CD8-positive, alpha-beta memory T cell (primary cell): ENCODE results near the gene LIMCH1. TPM values are rescaled to one million over a fixed set of nuclear protein-coding genes. Genes with fewer than 3 reads are reported as not detected.

ENCODE experiments used
- CTCF ChIA-PET: fragments of 350-600 bp; sonication (Branson Sonifier 250); formaldehyde crosslinking; loops from one replicate; lab custom pipeline; 2021; ENCODE audit warnings: antibody characterized with exemption; lab: Charles Lee
- POLR2A ChIA-PET: fragments of 350-600 bp; sonication (Branson Sonifier 250); formaldehyde crosslinking; loops from one replicate; lab custom pipeline; 2021; ENCODE audit warnings: antibody characterized with exemption; lab: Charles Lee
- DNase-seq, 5 donors: peaks; one replicate each; pipeline versions ENCODE4 v3.0.0 to v3.0.0-alpha.2; 2020 to 2022; ENCODE audit warnings: mixed read lengths in 1 of 5
- H3K27ac ChIP-seq: one replicate; pipeline ENCODE4 v1.7.0; 2013; ENCODE audit warnings: low read depth, mild to moderate bottlenecking, low read length, moderate library complexity
- H3K27me3 ChIP-seq: 2 replicates; pipeline ENCODE4 v1.7.0; 2013; ENCODE audit warnings: low read length, mild to moderate bottlenecking; ENCODE audit not compliant: insufficient read depth, poor library complexity, severe bottlenecking
- H3K36me3 ChIP-seq: 2 replicates; pipeline ENCODE4 v1.7.0; 2013; ENCODE audit warnings: mild to moderate bottlenecking, low read length, moderate library complexity; ENCODE audit not compliant: insufficient read depth
- H3K4me1 ChIP-seq: 2 replicates; pipeline ENCODE4 v1.7.0; 2013; ENCODE audit warnings: mild to moderate bottlenecking, low read length, moderate library complexity; ENCODE audit not compliant: insufficient read depth
- H3K4me3 ChIP-seq: 2 replicates; pipeline ENCODE4 v1.7.0; 2013; ENCODE audit warnings: mild to moderate bottlenecking, low read length
- H3K9me3 ChIP-seq: 2 replicates; pipeline ENCODE4 v1.7.0; 2013; ENCODE audit warnings: mild to moderate bottlenecking, low read length
- H3K27ac Mint-ChIP-seq, 8 donors: one replicate each; pipeline ENCODE4 v1.8.0; 2020 to 2021; ENCODE audit warnings: mixed read lengths in 8 of 8, mild to moderate bottlenecking in 6 of 8, inconsistent platforms in 3 of 8, moderate library complexity in 3 of 8
- H3K27me3 Mint-ChIP-seq, 2 donors: one replicate each; pipeline ENCODE4 v1.8.0; 2020 to 2021; ENCODE audit warnings: mixed read lengths in 2 of 2, mild to moderate bottlenecking in 1 of 2, moderate library complexity in 1 of 2
- H3K36me3 Mint-ChIP-seq, 3 donors: one replicate each; pipeline ENCODE4 v1.8.0; 2020 to 2021; ENCODE audit warnings: mixed read lengths in 3 of 3, inconsistent platforms in 1 of 3, mild to moderate bottlenecking in 1 of 3
- H3K4me1 Mint-ChIP-seq, 3 donors: one replicate each; pipeline ENCODE4 v1.8.0; 2020 to 2021; ENCODE audit warnings: mixed read lengths in 3 of 3, inconsistent platforms in 1 of 3, mild to moderate bottlenecking in 1 of 3
- H3K4me3 Mint-ChIP-seq, 7 donors: one replicate each; pipeline ENCODE4 v1.8.0; 2020 to 2021; ENCODE audit warnings: mixed read lengths in 7 of 7, mild to moderate bottlenecking in 6 of 7, moderate library complexity in 4 of 7, inconsistent platforms in 2 of 7
- H3K9me3 Mint-ChIP-seq, 5 donors: one replicate each; pipeline ENCODE4 v1.8.0; 2020 to 2022; ENCODE audit warnings: mixed read lengths in 5 of 5, mild to moderate bottlenecking in 3 of 5, moderate library complexity in 2 of 5, inconsistent platforms in 1 of 5
- polyA plus RNA-seq: library from polyadenylated mRNA; unstranded; fragments of 300-500 nt; fragmentation: Illumina TruSeq; gene quantifications from one replicate; pipeline ENCODE4 v1.2.3, GENCODE V29; 2021
- total RNA-seq, 2 experiments: library from RNA; stranded (reverse); gene quantifications; one replicate each; pipeline ENCODE4 v1.2.3, GENCODE V29; 2021

LIMCH1 gene
- total and polyA plus RNA-seq, 3 experiments from 2014 or later, result not detected

- POLR2A ChIA-PET, result no interaction called here
Observed at GRCh38 chr4:41542526-41543275, 4.7 kb downstream of the LIMCH1 start.

GRCh38 chr4:41545238-41545637 lies 7.3 kb downstream of the LIMCH1 start:
- Histone ChIP-seq H3K9me3 (no peaks in the 10 kb centered on the region), H3K27ac (no peak overlapping the region), H3K36me3 (no peaks in the 10 kb centered on the region), H3K4me3 (no peak overlapping the region), H3K27me3 (no peaks in the 10 kb centered on the region), H3K4me1 (no peaks in the 10 kb centered on the region)
- H3K27me3 Mint-ChIP-seq, result no peaks in the 10 kb centered on the region
- no peak overlapping the region for H3K27ac Mint-ChIP-seq
- no peaks in the 10 kb centered on the region for H3K4me1 Mint-ChIP-seq
- ChIA-PET POLR2A (no interaction called here), CTCF (interaction anchor here (0.6 kb wide), 1 partner anchor 21 kb away, joined by 3 read pairs; no protein-coding TSS in a partner anchor)
- no peak overlapping the region for H3K4me3 Mint-ChIP-seq
- no peaks in the 10 kb centered on the region for H3K36me3 Mint-ChIP-seq
- peaks cover 0 to 3% (median 2%) of the 10 kb centered on the region in 5 donors for H3K9me3 Mint-ChIP-seq
- no peak for DNase-seq

More at GRCh38 chr4:41542526-41543275, 4.7 kb downstream of the LIMCH1 start:
- Mint-ChIP-seq H3K9me3 (peaks cover 0 to 3% (median 2%) of the 10 kb centered on the region in 5 donors), H3K4me3 (no peak overlapping the region), H3K27ac (no peak overlapping the region), H3K4me1 (no peaks in the 10 kb centered on the region), H3K36me3 (no peaks in the 10 kb centered on the region), H3K27me3 (no peaks in the 10 kb centered on the region)
- Histone ChIP-seq H3K4me3 (no peak overlapping the region), H3K27me3 (no peaks in the 10 kb centered on the region), H3K27ac (no peak overlapping the region), H3K4me1 (no peaks in the 10 kb centered on the region), H3K36me3 (no peaks in the 10 kb centered on the region), H3K9me3 (no peaks in the 10 kb centered on the region)
- CTCF ChIA-PET, result no interaction called here
- DNase-seq, result no peak

GRCh38 chr4:41546638-41547037 lies 8.7 kb downstream of the LIMCH1 start:
- Mint-ChIP-seq H3K27me3 (peaks cover 0 to under 1% of the 10 kb centered on the region in 2 donors), H3K27ac (no peak overlapping the region), H3K36me3 (no peaks in the 10 kb centered on the region), H3K9me3 (peaks cover 0 to 3% (median 3%) of the 10 kb centered on the region in 5 donors), H3K4me3 (no peak overlapping the region), H3K4me1 (no peaks in the 10 kb centered on the region)
- CTCF ChIA-PET, result no interaction called here
- Histone ChIP-seq H3K36me3 (no peaks in the 10 kb centered on the region), H3K27me3 (no peaks in the 10 kb centered on the region), H3K9me3 (no peaks in the 10 kb centered on the region), H3K4me3 (no peak overlapping the region), H3K27ac (no peak overlapping the region), H3K4me1 (no peaks in the 10 kb centered on the region)
- POLR2A ChIA-PET, result no interaction called here
- DNase-seq, result no peak

- peaks cover 0 to 3% of the 10 kb centered on the region in 2 donors for H3K27me3 Mint-ChIP-seq
- CTCF ChIA-PET, result no interaction called here
- no peaks in the 10 kb centered on the region for H3K9me3 ChIP-seq
- peaks cover 0 to 3% (median 2%) of the 10 kb centered on the region in 5 donors for H3K9me3 Mint-ChIP-seq
- no peak overlapping the region for H3K27ac ChIP-seq
- no peaks in the 10 kb centered on the region for H3K4me1 ChIP-seq
- H3K27ac Mint-ChIP-seq, result no peak overlapping the region
- no peak overlapping the region for H3K4me3 ChIP-seq
- H3K36me3 ChIP-seq, result no peaks in the 10 kb centered on the region
- H3K27me3 ChIP-seq, result no peaks in the 10 kb centered on the region
- POLR2A ChIA-PET, result no interaction called here
- no peak overlapping the region for H3K4me3 Mint-ChIP-seq
- no peaks in the 10 kb centered on the region for H3K36me3 Mint-ChIP-seq
- no peaks in the 10 kb centered on the region for H3K4me1 Mint-ChIP-seq
- DNase-seq, result no peak
Observed at GRCh38 chr4:41548305-41548880, 10.4 kb downstream of the LIMCH1 start.

- peaks cover 0 to 3% of the 10 kb centered on the region in 2 donors for H3K27me3 Mint-ChIP-seq
- no peak overlapping the region for H3K27ac ChIP-seq
- no peak for DNase-seq
- H3K36me3 ChIP-seq, result no peaks in the 10 kb centered on the region
- H3K4me3 ChIP-seq, result no peak overlapping the region
- no peaks in the 10 kb centered on the region for H3K36me3 Mint-ChIP-seq
- no peaks in the 10 kb centered on the region for H3K9me3 ChIP-seq
- POLR2A ChIA-PET, result no interaction called here
- no peak overlapping the region for H3K4me3 Mint-ChIP-seq
- H3K4me1 Mint-ChIP-seq, result no peaks in the 10 kb centered on the region
- H3K27ac Mint-ChIP-seq, result no peak overlapping the region
- no peaks in the 10 kb centered on the region for H3K27me3 ChIP-seq
- peaks cover 0 to 3% (median 2%) of the 10 kb centered on the region in 5 donors for H3K9me3 Mint-ChIP-seq
- CTCF ChIA-PET, result no interaction called here
- H3K4me1 ChIP-seq, result no peaks in the 10 kb centered on the region
Observed at GRCh38 chr4:41549478-41549877, 11.5 kb downstream of the LIMCH1 start.

GRCh38 chr4:41550308-41550707 lies 12.4 kb downstream of the LIMCH1 start:
- H3K4me1 Mint-ChIP-seq, result no peaks in the 10 kb centered on the region
- ChIA-PET CTCF (no interaction called here), POLR2A (no interaction called here)
- no peak overlapping the region for H3K27ac Mint-ChIP-seq
- no peaks in the 10 kb centered on the region for H3K9me3 ChIP-seq
- no peaks in the 10 kb centered on the region for H3K4me1 ChIP-seq
- no peak overlapping the region for H3K4me3 Mint-ChIP-seq
- peaks cover 0 to 3% of the 10 kb centered on the region in 2 donors for H3K27me3 Mint-ChIP-seq
- no peaks in the 10 kb centered on the region for H3K36me3 Mint-ChIP-seq
- H3K9me3 Mint-ChIP-seq, result peaks cover 0 to 3% (median 2%) of the 10 kb centered on the region in 5 donors
- H3K27ac ChIP-seq, result no peak overlapping the region
- H3K36me3 ChIP-seq, result no peaks in the 10 kb centered on the region
- no peaks in the 10 kb centered on the region for H3K27me3 ChIP-seq
- no peak overlapping the region for H3K4me3 ChIP-seq
- no peak for DNase-seq

GRCh38 chr4:41551536-41551935 lies 13.6 kb downstream of the LIMCH1 start:
- peaks cover 0 to 4% (median 2%) of the 10 kb centered on the region in 5 donors for H3K9me3 Mint-ChIP-seq
- no peaks in the 10 kb centered on the region for H3K4me1 Mint-ChIP-seq
- H3K27me3 Mint-ChIP-seq, result peaks cover 0 to 3% of the 10 kb centered on the region in 2 donors
- H3K27ac Mint-ChIP-seq, result no peak overlapping the region
- Histone ChIP-seq H3K4me1 (no peaks in the 10 kb centered on the region), H3K36me3 (no peaks in the 10 kb centered on the region), H3K4me3 (no peak overlapping the region), H3K27ac (no peak overlapping the region), H3K27me3 (no peaks in the 10 kb centered on the region), H3K9me3 (no peaks in the 10 kb centered on the region)
- no peak overlapping the region for H3K4me3 Mint-ChIP-seq
- DNase-seq, result no peak
- ChIA-PET POLR2A (no interaction called here), CTCF (no interaction called here)
- H3K36me3 Mint-ChIP-seq, result no peaks in the 10 kb centered on the region

- POLR2A ChIA-PET, result no interaction called here
- peaks cover 0 to 8% (median 0%) of the 10 kb centered on the region in 5 donors for H3K9me3 Mint-ChIP-seq
- peaks cover 0 to 9% of the 10 kb centered on the region in 2 donors for H3K27me3 Mint-ChIP-seq
Observed at GRCh38 chr4:41554905-41555304, 16.9 kb downstream of the LIMCH1 start.

More at GRCh38 chr4:41554905-41555304, 16.9 kb downstream of the LIMCH1 start:
- Mint-ChIP-seq H3K27ac (no peak overlapping the region), H3K4me3 (no peak overlapping the region), H3K4me1 (no peaks in the 10 kb centered on the region), H3K36me3 (no peaks in the 10 kb centered on the region)
- H3K27ac ChIP-seq, result no peak overlapping the region
- H3K36me3 ChIP-seq, result no peaks in the 10 kb centered on the region
- no peak for DNase-seq
- CTCF ChIA-PET, result no interaction called here
- no peaks in the 10 kb centered on the region for H3K9me3 ChIP-seq
- no peaks in the 10 kb centered on the region for H3K4me1 ChIP-seq
- H3K27me3 ChIP-seq, result no peaks in the 10 kb centered on the region
- no peak overlapping the region for H3K4me3 ChIP-seq
